NCI-H2227 (cell line): ENCODE data around the gene HTT.

Experiments
- DNase-seq: peaks from one replicate; lab custom pipeline; 2025; ENCODE audit not compliant: unreplicated experiment; lab: John Stamatoyannopoulos, UW

The HTT gene

DNA sequence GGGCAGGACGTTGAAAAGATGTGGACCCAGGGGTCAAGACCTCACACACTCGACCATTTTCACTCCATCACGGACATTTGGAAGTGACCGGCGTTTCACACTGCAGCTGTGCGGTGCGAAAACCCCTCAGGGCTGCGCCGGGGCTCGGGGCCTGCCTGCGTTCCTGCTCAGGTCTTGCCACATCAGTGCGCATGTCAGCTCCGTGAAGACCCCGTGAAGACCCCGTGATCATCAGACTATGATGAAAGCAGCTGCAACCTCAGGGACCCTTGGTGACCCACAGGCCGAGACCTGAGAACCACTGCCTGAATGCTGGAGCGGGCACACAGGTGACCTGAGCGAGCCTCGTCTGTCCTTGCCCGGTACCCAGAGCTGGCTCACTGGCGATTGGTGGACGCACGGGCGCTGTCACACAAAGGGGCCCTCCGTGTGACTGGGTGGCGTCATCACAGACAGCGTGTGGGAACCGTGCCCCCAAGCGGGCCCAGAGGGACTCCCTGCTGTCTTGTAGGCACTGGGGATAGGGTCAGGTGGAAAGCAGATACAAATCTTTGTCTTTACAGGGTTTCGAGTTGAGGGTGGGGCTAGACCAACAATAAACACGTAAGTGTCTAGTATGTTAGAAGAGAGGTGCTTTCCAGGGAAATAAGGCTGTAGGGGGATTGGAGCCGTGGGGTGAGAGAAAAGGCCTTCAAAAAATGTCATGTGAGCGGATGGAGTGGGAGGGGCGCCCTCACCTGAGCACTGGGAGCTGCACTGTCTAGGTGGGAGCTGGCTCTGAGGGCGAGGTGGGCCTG, 187.1 kb downstream of the HTT start:
- no peak for DNase-seq

DNA sequence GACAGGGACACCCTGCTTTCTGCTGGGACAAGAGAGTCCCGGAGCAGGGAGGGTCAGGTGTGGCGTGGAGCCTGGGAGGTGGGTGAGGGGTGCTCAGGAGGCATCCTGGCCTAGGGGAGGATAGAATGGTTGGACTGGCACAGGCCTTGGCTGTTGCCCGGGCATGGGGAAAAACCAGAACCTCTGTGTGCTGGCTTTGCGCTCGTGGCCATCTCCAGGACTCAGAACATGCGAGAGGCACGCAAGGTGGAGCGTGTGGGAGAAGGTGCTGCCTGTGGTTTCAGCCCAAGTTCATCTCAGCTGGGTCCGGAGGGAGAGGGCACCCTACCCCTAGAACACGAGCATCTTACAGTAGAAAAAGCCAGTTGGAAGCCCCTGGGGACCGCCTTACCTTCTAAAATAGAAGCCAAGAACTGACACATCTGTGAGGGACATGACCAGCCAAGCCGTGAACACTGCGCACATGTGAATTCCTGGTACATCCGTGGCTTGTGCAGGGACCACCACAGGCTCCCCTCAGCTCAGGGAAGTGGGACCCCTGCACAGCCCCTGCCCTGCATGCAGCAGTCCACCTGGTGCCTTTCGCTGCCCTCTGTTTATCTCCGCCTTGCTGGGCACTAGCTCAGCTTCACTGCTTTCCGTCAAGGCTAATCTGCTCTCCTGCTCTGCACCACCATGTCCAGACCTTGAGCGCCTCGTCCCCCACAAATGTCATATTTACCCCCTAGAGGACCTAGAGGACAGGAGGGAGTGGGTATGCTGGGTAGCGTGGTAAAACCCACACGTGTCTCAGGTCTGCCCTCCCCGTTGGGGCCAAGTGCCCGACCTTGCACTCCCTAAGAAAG, 187.9 kb downstream of the HTT start:
- DNase-seq = no peak

DNA sequence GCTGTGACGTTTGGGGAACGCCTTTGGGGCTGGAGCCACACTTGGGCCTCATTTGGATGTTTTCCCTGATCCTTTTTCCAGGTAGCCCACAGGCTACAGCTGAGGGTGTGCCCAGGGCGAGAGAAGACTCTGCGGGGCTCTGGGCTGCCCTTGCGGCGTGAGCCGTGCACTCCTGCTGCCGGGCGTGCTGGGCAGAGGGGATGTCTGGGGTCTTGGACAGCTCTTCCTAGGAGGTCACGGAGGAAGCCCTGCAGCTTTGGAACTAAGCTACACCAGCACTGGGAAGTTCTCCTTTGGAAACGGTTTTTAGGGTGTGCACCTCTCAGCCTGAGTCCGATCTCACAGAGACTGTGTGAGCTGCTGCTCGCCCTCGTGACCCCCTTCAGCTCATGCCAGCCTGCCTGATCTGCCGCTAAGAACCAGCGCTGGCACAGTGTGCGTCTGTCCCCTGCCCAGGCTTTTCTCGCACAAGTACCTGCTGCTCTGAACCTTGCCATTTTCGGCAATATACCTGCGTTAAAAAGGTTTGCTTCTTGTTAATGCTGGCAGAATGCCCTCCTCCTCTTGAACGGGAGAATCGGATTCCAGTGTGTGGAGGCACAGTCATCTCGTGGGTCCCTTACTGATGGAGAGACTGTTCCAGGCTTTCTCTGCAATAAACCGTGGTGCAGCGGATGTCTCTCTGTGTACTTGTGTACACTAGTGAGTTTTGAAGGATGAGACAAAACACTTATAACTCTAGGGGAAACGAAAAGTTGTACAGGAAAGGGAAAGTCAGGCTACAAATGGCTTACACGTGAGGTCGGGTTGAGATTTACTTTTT, 188.8 kb downstream of the HTT start:
- DNase-seq = no peak

DNA sequence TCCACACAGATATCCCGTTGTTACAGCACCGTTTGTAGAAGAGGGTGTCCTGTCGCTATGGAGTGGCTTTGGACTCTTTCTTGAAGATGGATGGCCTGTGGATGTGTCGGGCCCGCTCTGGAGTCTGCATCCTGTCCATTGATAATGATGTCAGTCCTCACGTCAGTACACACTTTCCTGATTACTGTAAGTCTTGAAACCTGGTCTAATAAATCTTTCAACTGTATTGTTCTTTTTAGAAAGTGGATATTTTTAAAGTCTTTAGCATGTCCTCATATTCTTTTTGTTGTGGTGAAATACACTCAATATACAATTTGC, 189.4 kb downstream of the HTT start:
- DNase-seq = no peak

DNA sequence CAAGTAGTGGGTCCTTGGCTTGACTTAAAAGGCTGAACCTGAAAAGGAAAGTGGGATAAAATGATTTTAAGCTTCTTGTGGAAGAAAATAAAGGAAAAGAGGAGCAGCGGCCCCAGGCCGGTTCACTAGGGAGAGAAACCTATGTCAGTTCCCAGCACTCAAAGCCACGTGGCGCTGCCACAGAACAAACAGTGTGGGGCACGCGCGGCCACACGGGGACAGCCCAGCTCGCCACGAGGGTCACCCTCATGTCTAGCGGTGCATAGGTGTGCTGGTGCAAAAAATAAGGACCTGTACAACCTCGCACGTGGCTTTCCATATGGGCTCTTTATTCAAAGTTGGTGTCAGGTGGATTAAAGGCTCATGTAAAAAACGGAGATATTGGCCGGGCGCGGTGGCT, 191.6 kb downstream of the HTT start:
- no peak for DNase-seq

DNA sequence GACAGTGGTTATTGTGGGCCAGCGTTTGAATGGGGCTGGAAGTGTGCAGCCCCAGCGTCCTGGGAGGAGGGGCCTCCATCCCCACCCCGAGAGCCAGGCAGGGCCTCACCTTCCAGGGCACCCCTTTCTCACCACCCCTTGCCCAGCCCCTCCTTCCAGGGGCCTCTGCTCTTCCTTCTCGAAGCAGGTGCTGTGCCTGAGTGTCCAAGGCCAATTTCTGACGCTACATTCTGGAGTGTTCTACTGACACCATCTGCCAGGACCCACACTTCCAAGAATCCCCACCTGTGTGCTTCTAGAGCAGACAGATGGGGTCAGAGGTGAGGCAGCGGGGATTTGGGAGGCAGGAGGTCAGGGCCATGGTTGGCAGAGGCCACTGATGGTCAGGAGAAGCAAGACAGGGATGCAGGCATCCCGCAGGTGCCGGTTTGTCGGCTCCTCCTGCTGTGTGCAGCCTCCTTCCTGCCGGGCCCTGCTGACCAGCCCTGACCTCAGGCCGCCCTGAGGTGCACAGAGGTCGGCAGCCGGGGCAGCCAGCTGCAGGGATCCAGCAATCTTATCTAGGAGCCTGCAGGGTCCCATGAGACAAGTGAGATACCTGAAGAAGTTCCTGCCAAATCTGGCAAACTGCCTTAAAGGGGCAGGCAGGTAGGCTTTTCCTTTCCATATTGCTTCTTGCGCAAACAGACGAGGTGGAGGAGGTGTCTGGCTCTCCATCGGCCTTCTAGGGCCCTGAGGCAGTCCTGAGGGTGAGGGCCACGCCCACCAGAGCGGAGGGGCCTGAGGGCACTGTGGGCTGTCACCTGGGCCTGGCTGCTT, 193.3 kb downstream of the HTT start:
- DNase-seq = no peak

DNA sequence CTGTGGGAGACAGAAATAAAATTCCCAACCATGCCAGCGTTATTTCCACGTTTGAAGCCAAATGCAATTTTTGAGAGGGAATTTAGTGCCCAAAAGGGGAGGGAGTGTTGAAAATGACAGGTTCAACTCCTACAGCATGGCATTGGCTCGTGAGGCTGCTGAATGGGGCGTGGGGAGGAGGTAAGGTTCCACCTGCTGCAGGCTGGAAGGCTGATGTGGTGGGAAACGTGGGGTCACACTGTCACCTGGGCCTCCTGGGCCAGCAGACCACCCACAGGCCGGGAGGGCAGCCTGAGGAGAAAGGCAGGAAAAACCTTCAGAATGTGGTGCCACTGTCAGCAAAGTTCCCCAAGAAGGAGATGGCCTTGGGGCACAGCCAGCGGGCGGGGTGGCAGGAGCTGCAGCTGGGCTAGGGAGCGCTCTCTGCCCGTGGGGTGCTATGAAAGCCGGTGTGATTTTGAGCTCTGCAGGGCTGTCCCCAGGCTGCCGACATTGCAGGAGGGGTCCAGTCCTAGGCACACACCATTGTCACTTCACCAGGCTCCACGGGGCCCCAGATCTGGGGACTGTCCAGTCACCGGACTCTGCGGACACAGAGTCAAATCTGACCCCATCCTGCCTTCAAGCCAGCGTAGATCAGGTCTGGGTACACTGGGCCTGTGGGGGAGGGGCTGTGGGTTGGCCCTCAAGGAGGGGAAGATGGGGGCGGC, 194.1 kb downstream of the HTT start:
- no peak for DNase-seq

DNA sequence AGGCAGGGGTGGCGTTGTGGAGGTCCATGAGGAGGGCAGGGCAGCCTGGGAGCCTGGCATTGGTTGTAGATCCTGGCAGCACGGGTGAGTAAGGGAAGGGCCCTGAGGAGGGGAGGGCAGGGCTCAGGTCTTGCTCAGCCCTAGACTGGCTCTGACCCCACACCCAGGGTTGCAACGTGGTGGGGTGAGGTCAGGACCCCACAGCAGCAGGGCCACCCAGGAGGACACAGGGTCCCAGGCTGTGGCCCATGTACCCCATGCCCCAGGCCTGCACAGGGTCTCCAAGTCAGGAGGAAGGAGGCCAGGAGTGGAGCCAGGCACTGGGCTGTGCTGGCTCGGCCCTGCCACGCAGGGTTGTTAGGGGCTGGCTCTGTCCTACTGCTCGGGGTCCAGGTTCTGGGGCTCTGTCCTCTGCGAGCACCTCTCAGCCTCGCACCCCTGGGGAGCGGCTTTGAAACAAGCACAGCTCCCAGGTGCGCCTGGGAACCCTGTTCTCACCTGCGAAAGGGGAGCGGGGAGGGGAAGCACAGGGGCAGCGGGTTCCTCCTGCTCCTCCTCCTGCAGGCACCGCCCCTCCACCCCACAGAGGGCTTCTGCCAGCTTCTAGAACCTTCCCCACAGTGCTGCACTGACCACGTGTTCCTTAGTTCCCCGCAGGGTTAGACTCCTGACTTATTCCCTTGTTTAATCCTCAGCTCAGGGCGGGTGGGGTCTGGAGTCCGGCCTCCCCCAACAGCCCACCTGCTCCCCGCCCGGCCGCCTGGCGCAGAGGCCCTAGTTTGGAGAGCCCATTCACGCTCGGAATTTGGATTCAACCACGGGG, 194.8 kb downstream of the HTT start:
- no peak for DNase-seq

DNA sequence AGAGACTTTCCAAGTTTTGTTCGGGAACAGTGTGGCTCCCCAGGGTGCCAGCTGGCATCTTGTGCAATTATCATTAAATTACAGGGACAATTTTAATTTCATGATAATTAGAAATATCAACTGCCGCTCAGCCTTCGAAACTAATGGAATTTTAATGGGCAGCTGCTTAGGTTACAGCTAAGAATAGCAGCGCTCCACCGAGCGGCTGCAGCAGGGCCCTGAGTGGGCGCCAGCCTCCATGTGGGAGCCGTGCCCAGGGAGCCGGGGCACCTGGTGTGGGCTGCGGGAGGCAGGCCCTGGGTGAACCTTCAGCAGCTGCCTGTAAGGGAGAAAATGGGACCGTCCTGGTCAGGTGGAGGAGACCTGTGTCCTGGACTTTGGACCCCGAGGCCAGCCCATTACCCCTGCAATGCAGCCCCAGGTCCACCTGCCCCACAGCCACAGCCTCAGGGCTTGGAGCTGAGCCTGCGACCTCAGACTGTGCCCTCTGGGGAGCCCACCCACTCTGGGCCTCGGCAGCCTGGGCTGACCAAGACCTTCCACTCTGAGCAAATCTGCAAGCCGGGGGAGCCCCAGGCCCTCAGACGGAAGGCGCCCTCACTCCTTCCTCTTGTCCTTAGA, 195.6 kb downstream of the HTT start:
- DNase-seq = no peak

DNA sequence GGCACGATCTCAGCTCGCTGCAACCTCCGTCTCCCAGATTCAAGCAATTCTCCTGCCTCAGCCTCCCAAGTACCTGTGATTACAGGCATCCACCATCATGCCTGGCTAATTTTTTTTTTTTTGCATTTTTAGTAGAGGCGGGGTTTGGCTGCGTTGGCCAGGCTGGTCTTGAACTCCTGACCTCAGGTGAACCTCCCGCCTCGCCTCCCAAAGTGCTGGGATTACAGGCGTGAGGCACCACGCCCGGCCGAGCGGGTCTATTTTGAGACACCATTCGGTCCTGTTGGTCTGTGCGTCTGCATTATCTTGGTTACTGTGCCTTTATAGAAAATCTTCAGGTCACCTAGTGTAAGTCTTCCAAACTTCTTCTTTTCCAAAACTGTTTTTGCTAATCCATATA, 196.7 kb downstream of the HTT start:
- DNase-seq = no peak

DNA sequence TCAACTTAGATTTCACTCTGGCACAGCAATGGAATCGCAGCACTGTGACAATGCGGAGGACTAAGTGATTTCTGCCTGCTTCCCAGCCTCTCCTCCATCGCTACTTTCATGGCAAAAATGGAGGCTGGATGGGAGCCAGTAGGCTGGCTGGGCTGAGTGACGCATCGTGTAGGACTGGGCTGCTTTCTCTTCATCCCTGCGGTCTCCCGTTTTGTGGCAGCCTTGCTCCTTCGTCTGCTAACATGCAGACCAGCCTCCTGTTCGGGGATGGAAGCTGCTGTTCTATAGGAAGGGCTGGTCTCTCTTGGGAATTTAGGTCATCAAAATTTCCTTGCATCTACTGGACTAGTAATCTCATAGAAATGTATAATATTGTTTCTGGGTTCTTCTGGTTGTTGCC, 202.5 kb downstream of the HTT start:
- DNase-seq = peak; percentile 8

DNA sequence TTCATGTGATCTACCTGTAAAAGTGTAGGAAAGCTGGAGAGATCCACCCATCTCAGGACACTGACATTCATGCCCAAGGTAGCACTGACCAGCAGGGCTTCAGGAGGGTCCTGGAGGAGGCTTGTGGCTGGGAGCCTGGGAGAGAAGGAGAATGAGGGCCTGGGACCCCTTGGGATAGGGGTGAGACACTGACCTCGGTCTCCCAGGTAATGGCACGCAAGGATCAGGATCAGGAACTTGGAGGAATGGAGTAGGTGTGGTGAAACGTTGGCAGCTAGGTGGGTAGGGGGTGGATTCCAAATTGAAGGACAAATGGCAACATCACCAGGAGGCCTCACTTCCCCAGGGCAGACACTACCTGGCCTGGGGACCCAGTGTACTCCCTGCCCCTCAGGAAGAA, 206.0 kb downstream of the HTT start:
- no peak for DNase-seq

DNA sequence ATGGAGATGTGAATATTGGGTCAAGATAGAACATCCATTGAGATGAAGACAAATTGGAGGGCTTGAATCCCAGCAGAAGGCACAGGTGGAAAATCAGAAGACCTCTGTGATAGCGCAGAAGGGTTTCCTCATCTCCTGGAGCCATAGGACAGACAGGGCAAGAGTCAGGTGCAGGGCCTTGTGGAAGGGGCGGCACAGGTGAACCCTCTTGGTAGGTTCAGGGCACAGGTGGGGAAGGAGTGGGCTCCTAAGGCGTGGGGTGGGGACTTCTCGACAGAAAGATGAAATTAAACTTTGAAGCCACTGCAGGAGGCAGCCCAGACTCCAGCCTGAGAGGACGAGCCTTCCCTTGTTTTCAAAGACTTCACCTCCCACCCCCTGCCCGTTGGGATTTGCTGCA, 209.0 kb downstream of the HTT start:
- DNase-seq = no peak

DNA sequence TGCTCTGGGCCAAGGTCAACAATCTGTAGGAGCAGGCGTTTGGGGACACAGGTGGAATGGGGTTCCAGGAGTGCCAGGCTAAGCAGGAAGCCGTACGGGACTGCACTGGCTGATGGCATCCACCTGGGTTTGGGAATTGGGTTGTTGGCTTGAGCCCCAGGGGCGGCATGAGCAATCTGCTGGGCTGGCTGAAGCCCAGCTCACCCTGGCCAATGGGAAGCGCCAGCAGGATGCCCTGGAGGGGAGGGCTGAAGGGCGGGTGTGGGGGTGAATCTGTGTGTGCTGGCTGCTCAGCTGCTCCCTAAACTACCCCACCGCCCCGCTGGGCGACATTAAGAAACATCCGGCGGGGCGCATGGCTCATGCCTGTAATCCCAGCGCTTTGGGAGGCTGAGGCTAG, 209.4 kb downstream of the HTT start:
- no peak for DNase-seq

DNA sequence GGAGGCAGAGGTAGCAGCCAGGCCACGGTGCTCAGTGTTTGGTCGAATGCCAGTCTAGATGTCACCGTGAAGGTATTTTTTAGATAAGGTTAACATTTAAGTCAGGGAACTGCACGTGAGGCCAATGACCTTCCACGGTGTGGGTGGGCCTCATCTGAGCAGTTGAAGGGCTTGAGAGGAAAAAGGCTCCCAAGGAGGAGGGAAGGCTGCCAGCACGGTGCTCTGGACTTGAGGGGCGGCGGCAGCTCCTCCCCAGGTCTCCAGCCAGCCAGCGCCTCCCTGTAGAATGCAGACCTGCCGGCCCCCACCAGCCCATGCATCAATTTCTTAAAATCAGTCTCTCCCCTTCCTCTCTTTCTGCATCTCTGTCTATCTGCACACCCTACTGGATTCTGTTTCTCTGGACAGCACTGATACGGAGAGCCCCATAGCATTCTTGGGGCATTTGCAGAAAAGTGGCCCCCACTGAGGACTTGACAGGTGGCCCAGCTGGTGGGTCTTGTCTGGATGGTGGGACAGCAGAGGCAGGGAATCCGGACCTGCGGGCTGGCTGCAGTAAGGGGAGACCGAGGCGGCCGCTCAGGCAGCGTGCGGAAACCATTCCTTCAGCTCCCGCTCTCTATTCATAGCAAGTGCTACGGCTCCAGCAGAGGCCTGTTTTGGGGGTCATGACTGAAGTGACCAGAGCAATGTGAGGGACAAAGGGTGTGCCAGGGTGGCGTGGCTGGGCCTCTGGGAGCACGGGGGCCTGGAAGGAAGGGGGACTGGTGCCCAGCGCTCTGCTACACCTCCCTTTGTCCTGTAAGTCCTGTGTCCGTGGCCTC, 210.5 kb downstream of the HTT start:
- DNase-seq = no peak

DNA sequence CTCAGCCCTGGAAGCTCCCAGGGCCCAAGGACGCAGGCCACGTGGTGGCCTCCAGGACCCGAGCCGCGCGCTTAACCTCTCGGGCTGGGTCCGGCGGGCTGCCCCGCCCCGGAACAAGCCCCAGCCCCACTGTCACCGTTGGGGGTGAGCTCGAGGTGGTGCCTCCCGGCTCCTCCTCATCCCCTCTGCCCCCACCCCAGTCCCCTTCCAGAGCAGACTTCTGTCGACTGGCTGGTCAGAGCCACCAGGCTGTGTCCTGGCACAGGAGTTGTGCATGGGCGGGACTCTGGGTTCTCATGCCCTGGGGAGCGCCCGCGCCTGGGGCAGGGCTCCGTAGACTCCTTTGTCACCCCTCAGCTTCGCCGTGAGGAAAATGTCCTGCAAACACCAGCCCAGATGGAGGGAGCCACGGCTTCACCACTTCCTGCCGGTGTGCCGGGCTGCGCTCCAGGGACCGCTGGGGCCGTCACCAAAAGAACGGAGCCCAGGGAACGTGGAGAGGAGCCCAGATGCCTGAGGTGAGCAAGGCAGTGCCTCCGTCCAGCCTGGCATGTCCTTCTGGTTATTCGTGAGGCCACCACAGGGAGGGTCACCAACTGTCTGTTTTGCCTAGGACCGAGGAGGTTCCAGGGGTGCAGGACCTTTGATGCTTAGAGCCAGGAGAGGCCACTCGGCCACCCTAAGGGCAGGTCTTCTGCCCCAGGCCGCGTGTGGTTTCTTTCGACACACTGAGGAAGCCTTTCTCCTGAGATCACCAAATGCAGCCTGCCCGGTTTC, 211.3 kb downstream of the HTT start:
- DNase-seq = no peak
